Natural killer cell treated with Interleukin-12 subunit alpha and Interleukin-12 subunit beta and Interleukin-15 and Interleukin-18, amount 100 ng/mL, for 72 hours (primary cell): Measurements from ENCODE around the gene GAB4. TPM values are rescaled to one million over a fixed set of nuclear protein-coding genes. Genes with fewer than 3 reads are reported as not detected.
A peak's percentile ranks its signal among the peaks of the same experiment; 100 is the strongest.
"Not testable (repeated sequence)": the region's sequence is repeated elsewhere in the genome, so short reads cannot be mapped to it uniquely, and the experiment has no call there.

Source experiments
- ATAC-seq, 2 donors: fragments of 150-1000 bp; cut with Tn5 transposase in 1 of 2; sonication (Bioruptor Pico), chemical (Tn5 transposase) in 1 of 2; 2 replicates each; pipeline ENCODE4 v1.10.0; 2021
- DNase-seq: peaks from one replicate; pipeline ENCODE4 v3.0.0; 2022; ENCODE audit warnings: low spot score
- H3K27ac Mint-ChIP-seq, 2 donors: 1 replicate in 1 of 2; 2 replicates in 1 of 2; pipeline ENCODE4 v1.8.0; 2022; ENCODE audit warnings: mixed read lengths in 2 of 2, mild to moderate bottlenecking in 1 of 2, moderate library complexity in 1 of 2
- H3K27me3 Mint-ChIP-seq, 2 donors: 1 replicate in 1 of 2; 2 replicates in 1 of 2; pipeline ENCODE4 v1.8.0; 2022; ENCODE audit warnings: mixed read lengths in 2 of 2
- H3K36me3 Mint-ChIP-seq: one replicate; pipeline ENCODE4 v1.8.0; 2022; ENCODE audit warnings: mixed read lengths
- H3K4me1 Mint-ChIP-seq, 2 donors: 1 replicate in 1 of 2; 2 replicates in 1 of 2; pipeline ENCODE4 v1.8.0; 2022; ENCODE audit warnings: low read depth in 2 of 2, mixed read lengths in 2 of 2, mild to moderate bottlenecking in 1 of 2
- H3K4me3 Mint-ChIP-seq: one replicate; pipeline ENCODE4 v1.8.0; 2022; ENCODE audit warnings: mixed read lengths
- H3K9me3 Mint-ChIP-seq: 2 replicates; pipeline ENCODE4 v1.8.0; 2022; ENCODE audit warnings: mixed read lengths
- total RNA-seq, 2 donors: library from RNA; stranded (reverse); gene quantifications; one replicate each; pipeline ENCODE4 v1.2.3, GENCODE V29; 2022

GAB4 gene
- total RNA-seq, 2 donors from 2014 or later, result not detected

DNA sequence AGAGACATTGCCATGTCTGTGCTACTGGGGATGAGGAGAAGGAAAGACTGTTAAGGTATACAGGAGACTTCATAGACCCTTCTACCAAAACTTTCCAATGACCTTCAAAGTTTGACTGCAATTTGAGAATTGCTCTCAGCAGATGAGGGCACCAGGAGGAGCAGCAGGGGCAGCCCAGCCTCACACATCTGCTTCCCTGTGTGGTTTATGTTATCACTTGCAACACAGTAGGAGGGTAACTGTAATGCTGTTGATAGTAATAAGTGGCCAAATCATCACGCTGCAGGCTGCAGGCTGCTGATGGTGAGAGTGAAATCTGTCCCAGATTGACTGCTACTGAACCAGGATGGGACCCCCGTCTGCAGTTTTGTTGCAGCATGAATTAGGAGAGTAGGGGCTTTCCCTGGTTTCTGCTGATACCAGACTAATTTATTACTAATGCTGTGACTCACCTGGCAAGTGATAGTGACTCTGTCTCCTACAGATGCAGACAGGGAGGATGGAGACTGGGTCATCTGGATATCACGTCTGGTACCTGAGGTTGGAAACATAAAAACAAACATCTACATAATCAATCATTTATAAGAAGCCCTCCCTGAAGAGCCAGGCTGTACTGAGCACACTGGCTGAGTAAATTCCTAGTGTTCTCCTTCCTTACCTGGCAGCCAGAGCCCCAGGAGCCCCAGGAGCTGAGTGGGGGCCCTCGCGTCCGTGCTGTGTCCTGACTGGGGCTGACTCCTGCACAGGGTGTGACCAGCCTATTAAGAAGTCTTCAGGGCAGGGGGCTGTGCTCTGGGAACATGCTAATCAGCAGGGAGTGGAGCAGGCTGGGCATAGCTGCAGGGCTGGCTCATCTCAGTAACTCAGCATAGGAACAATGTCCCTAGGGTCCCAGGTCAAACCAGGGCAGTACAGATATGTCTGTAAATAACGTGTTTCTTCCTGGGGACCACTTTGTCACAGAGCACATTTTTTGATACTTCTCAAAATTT lies 74.4 kb downstream of the GAB4 start:
- Mint-ChIP-seq H3K27me3 (peaks cover 7 to 11% of the 10 kb centered on the region in 2 donors), H3K9me3 (no peaks in the 10 kb centered on the region), H3K27ac (no peak overlapping the region), H3K36me3 (no peaks in the 10 kb centered on the region), H3K4me1 (no peaks in the 10 kb centered on the region), H3K4me3 (no peak overlapping the region)
- ATAC-seq, result no peak
- DNase-seq, result no peak

DNA sequence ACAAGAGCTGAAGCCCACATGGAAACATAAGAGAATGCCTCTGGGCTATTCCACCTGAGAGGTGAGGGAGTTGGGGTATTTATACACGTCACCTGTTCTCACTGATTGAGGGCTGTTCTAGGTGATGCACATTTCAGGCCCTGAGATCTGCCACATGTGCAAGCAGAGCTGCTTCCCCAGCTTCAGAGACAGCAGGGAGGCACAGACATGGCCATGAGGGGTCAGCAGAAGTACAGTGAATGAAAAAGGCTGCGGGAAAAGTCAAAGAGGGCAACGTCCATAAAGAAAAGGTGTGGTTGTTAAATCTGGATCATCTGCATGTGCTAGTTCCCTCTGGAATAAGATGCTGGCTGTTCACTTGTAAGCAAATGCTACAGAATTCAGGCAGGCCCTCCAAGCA lies 75.4 kb downstream of the GAB4 start:
- H3K9me3 Mint-ChIP-seq, result no peaks in the 10 kb centered on the region
- H3K4me3 Mint-ChIP-seq, result no peak overlapping the region
- ATAC-seq (no peak), DNase-seq (no peak)
- H3K27ac Mint-ChIP-seq, result no peak overlapping the region
- H3K4me1 Mint-ChIP-seq, result no peaks in the 10 kb centered on the region
- peaks cover 7 to 20% of the 10 kb centered on the region in 2 donors for H3K27me3 Mint-ChIP-seq
- H3K36me3 Mint-ChIP-seq, result no peaks in the 10 kb centered on the region

DNA sequence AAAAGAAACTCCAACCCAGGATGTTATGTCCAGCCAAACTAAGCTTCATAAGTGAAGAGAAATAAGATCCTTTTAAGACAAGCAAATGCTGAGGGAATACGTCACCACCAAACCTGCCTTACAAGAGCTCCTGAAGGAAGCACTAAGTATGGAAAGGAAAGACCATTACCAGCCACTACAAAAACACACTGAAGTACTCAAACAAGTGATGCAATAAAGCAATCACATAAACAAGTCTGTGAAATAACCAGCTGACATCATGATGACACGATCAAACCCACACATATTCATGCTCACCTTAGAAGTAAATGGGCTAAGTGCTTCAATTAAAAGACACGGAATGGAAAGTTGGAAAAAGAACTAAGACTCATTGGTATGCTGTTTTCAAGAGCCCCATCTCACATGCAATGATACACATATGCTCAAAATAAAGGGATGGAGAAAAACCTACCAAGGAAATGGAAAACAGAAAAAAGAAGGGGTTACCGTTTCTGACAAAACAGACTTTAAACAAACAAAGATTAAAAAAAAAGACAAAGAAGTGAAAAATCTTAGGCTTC lies 82.5 kb downstream of the GAB4 start:
- no peak overlapping the region for H3K27ac Mint-ChIP-seq
- H3K27me3 Mint-ChIP-seq, result peaks cover 13 to 17% of the 10 kb centered on the region in 2 donors
- no peak for ATAC-seq
- no peaks in the 10 kb centered on the region for H3K4me1 Mint-ChIP-seq
- H3K9me3 Mint-ChIP-seq, result no peaks in the 10 kb centered on the region
- no peak for DNase-seq
- H3K36me3 Mint-ChIP-seq, result no peaks in the 10 kb centered on the region
- H3K4me3 Mint-ChIP-seq, result no peak overlapping the region

DNA sequence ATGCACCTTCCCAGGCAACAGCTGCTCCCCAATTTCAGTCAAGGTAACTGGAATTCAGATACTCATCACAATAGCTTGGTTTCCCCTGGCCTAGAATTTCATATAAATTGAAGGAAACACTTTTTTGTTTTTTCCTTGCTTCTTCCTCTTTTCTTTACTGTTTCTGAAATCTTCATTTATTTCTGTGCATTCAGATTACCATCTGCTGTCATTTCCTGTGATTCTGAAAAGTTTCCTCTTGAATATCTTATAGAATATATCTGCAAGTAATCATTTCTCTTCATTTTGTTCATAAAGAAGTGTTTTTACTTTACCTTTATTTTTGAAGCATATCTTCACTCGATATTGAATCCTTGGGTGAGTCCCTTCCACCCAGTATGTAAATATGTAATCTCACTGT lies 85.3 kb downstream of the GAB4 start:
- no peaks in the 10 kb centered on the region for H3K36me3 Mint-ChIP-seq
- no peak overlapping the region for H3K27ac Mint-ChIP-seq
- ATAC-seq, result no peak
- no peaks in the 10 kb centered on the region for H3K4me1 Mint-ChIP-seq
- H3K27me3 Mint-ChIP-seq, result peaks cover 8 to 13% of the 10 kb centered on the region in 2 donors
- H3K9me3 Mint-ChIP-seq, result no peaks in the 10 kb centered on the region
- DNase-seq, result no peak
- no peak overlapping the region for H3K4me3 Mint-ChIP-seq

DNA sequence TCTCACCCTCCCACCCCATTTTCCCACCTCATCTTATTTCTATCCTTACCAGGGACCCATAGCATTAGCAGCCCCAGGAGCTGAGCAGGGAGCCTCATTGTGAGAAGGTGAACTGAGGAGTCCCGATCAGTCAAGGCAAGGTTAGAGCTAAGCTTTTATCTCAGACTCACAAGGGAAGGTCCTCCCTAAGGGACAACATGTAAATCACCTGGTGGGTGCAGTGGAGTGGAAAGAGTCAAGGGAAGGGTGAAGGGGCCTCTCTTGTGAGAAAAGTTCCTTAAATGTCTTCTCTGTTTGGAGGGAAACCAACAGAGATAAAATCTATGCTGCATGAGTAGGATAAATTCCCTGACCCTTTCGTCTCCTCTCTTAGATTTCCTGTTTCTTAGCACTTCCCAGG lies 85.9 kb downstream of the GAB4 start:
- Mint-ChIP-seq H3K27me3 (peaks cover 11 to 16% of the 10 kb centered on the region in 2 donors), H3K4me3 (no peak overlapping the region), H3K27ac (no peak overlapping the region), H3K4me1 (peaks cover 5% of the 10 kb centered on the region in 2 donors), H3K36me3 (no peaks in the 10 kb centered on the region), H3K9me3 (no peaks in the 10 kb centered on the region)
- ATAC-seq, result no peak
- DNase-seq, result no peak

DNA sequence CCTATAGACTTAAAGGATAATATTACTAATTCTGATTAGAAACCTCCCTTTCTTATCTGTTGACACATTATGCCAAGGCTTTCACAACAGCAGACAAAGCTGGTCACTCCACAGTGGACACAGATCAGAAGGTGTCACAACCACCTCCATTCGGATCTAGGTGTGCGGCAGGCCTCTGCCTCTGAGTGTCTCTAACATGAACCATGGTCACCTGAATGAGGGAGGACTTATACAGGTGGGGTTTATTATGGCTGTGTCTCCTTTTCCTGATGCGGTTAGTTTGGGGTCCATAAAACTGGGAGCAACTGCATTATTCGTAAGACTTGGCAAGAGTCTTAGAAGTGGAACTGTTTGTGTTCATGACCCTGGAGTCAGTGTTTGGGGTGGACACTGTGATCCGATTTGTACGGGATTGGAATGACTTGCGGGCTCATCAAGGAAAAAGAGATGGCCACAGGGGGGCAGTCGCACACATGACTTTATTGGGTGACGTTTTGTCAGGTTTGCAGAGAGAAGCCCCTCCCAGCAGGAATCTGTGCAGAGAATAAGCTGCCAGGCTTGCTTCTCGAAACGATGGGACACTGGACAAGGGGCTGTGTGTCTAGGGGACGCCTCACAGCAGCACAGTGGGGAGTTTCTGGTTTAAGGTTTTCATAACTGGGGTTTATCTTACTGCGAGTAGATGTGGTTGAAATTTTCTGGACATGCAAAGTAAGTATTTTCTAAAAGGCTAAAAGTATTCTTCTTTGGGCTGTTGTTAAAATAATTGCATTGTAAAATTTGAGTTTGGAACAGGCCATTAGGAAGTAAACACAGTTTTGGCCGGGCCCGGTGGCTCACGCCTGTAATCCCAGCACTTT lies 90.6 kb downstream of the GAB4 start:
- peak in 1 of 2 donors; percentile 46 for ATAC-seq
- H3K4me3 Mint-ChIP-seq, result no peak overlapping the region
- H3K27ac Mint-ChIP-seq, result no peak overlapping the region
- H3K36me3 Mint-ChIP-seq, result no peaks in the 10 kb centered on the region
- H3K9me3 Mint-ChIP-seq, result no peaks in the 10 kb centered on the region
- no peak for DNase-seq
- peaks cover 7 to 12% of the 10 kb centered on the region in 2 donors for H3K27me3 Mint-ChIP-seq
- peaks cover 5% of the 10 kb centered on the region in 2 donors for H3K4me1 Mint-ChIP-seq

DNA sequence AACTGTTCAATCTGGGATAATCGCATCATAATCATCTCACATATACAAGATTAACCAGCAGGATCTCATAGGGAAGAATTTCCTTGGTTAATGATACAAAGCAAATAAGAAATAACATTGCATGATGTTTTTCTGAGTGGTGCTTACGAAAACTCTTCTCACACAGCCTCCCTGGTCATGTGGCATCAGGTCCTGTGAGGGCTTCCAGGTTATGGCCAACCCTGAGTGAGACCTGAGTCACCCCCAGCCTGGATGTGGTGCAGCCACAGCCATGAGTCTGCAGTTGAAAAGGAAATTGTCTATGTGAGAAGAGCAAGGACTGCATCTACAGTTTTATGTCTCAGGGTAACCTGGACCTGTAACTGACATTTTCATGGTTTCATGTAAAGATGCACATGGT lies 92.3 kb downstream of the GAB4 start:
- Mint-ChIP-seq H3K9me3 (no peaks in the 10 kb centered on the region), H3K27ac (no peak overlapping the region), H3K4me3 (no peak overlapping the region), H3K36me3 (no peaks in the 10 kb centered on the region), H3K27me3 (peaks cover 7 to 12% of the 10 kb centered on the region in 2 donors), H3K4me1 (peaks cover 5% of the 10 kb centered on the region in 2 donors)
- ATAC-seq (peak in 1 of 2 donors; percentile 80), DNase-seq (no peak)

DNA sequence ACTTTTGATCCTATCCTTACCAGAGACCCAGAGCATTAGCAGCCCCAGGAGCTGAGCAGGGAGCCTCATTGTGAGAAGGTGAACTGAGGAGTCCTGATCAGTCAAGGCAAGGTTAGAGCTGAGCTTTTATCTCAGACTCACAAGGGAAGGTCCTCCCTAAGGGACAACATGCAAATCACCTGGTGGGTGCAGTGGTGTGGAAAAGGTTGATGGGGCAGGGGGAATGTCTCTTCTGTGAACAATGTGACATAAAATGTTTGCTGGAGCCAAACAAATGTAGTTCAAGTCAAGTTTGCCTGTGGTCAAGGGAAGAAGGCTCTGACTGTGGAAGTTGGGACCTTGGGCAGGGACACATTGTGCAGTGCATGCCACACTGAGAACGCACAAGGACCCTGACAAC lies 93.1 kb downstream of the GAB4 start:
- peaks cover 7 to 12% of the 10 kb centered on the region in 2 donors for H3K27me3 Mint-ChIP-seq
- not testable (repeated sequence) for ATAC-seq, H3K9me3 Mint-ChIP-seq, H3K27ac Mint-ChIP-seq, H3K36me3 Mint-ChIP-seq, H3K4me3 Mint-ChIP-seq, DNase-seq, H3K4me1 Mint-ChIP-seq

DNA sequence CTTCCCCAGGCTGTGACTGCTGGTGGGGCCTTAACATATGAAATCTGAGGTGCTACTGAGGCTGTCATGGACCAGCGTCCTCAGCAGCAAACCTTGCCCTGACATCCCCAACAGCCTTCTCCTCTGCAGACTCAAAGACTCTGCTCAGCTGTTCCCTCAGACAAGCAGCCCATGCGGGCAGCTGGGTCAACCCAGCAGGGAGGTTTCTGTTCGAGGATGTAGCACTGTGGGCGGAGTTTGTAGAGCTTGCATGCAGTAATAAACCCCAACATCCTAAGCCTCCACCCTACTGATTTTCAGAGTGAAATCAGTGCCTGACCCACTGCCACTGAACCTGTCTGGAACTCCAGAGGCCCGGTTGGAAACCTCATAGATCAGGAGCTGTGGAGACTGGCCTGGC lies 94.0 kb downstream of the GAB4 start:
- no peak overlapping the region for H3K27ac Mint-ChIP-seq
- H3K9me3 Mint-ChIP-seq, result no peaks in the 10 kb centered on the region
- peaks cover 5% of the 10 kb centered on the region in 2 donors for H3K4me1 Mint-ChIP-seq
- no peak for ATAC-seq
- H3K4me3 Mint-ChIP-seq, result no peak overlapping the region
- H3K36me3 Mint-ChIP-seq, result no peaks in the 10 kb centered on the region
- H3K27me3 Mint-ChIP-seq, result peaks cover 13 to 19% of the 10 kb centered on the region in 2 donors
- no peak for DNase-seq

DNA sequence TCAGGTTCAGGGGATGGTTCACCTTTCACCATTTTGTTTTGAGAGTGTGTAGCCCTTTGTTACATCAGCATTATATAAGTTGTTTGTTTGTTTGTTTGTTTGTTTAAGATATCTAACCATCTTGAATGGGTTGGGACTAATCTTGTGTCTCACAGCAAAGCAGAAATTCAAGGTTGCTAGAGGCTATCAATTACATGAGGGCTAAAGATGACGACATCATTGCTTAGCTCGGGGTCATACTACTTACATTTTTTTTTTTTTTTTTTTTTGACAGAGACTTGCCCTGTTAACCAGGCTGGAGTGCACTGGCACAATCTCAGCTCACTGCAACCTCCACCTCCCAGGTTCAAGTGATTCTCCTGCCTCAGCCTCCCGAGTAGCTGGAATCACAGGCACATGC lies 95.7 kb downstream of the GAB4 start:
- no peak overlapping the region for H3K4me3 Mint-ChIP-seq

More for the DNA sequence above, 95.7 kb downstream of the GAB4 start:
- DNase-seq (no peak), ATAC-seq (no peak)
- Mint-ChIP-seq H3K36me3 (no peaks in the 10 kb centered on the region), H3K4me1 (peaks cover 1 to 2% of the 10 kb centered on the region in 2 donors), H3K9me3 (no peaks in the 10 kb centered on the region), H3K27me3 (peaks cover 15 to 18% of the 10 kb centered on the region in 2 donors), H3K27ac (no peak overlapping the region)

Other genes starting within 250 kb of the GAB4 start
- not detected for gene XKR3, start 182.8 kb downstream of the GAB4 start, total RNA-seq
- gene IL17RA, start 76.8 kb upstream of the GAB4 start, total RNA-seq, result 10 to 100 TPM; 26.5 to 70.5 TPM
- gene TMEM121B, start 113.1 kb upstream of the GAB4 start, total RNA-seq, result under 1 TPM; 0.14 to 0.31 TPM
- 10 to 100 TPM; 29.6 to 32.7 TPM for gene HDHD5, start 151.1 kb upstream of the GAB4 start, total RNA-seq
- gene ADA2, start 211.2 kb upstream of the GAB4 start, total RNA-seq, result 10 to 100 TPM; 18.0 to 18.9 TPM